Fibroblast of lung (primary cell): ENCODE data around the gene BEND3. TPM values are rescaled to one million over a fixed set of nuclear protein-coding genes. Genes with fewer than 3 reads are reported as not detected.

Experiments
- DNase-seq, 2 donors: peaks; one replicate each; pipeline versions ENCODE4 v3.0.0 to v3.0.0-alpha.2; 2010; ENCODE audit warnings: low read depth in 2 of 2
- H2AFZ ChIP-seq: 2 replicates; pipeline ENCODE4 v1.5.1; 2012; ENCODE audit warnings: low read length, control low read depth, inconsistent platforms
- H3K27ac ChIP-seq: 2 replicates; pipeline ENCODE4 v1.5.1; 2011; ENCODE audit warnings: low read length, control low read depth; ENCODE audit not compliant: insufficient read depth
- H3K27me3 ChIP-seq: 2 replicates; pipeline ENCODE4 v1.5.1; 2011; ENCODE audit warnings: mild to moderate bottlenecking, low read length; ENCODE audit not compliant: control insufficient read depth, insufficient read depth
- H3K36me3 ChIP-seq: 2 replicates; pipeline ENCODE4 v1.5.1; 2011; ENCODE audit warnings: low read length; ENCODE audit not compliant: control insufficient read depth, insufficient read depth
- H3K4me1 ChIP-seq: 2 replicates; pipeline ENCODE4 v1.5.1; 2011; ENCODE audit warnings: low read length; ENCODE audit not compliant: control insufficient read depth, insufficient read depth; ENCODE audit errors: extremely low read depth
- H3K4me2 ChIP-seq: 2 replicates; pipeline ENCODE4 v1.5.1; 2011; ENCODE audit warnings: low read length, control low read depth; ENCODE audit not compliant: insufficient read depth; ENCODE audit errors: extremely low read depth
- H3K4me3 ChIP-seq, 4 experiments: fragments of 200-600 bp in 1 of 4; sonication (generic) in 1 of 4; replicated peaks in 1 of 4; 2 replicates each; pipeline ENCODE4 v1.5.1; 2011 to 2016; ENCODE audit warnings: low read length in 4 of 4, low read depth in 3 of 4, mild to moderate bottlenecking in 3 of 4, control low read depth in 2 of 4, inconsistent platforms in 1 of 4, mixed read lengths in 1 of 4; ENCODE audit not compliant: insufficient read depth in 1 of 4; ENCODE audit errors: control extremely low read depth in 1 of 4
- H3K79me2 ChIP-seq: 2 replicates; pipeline ENCODE4 v1.5.1; 2012; ENCODE audit warnings: mild to moderate bottlenecking, low read length, inconsistent platforms; ENCODE audit not compliant: control insufficient read depth, insufficient read depth
- H3K9ac ChIP-seq: 2 replicates; pipeline ENCODE4 v1.5.1; 2011; ENCODE audit warnings: mild to moderate bottlenecking, low read length, control low read depth; ENCODE audit not compliant: insufficient read depth
- H3K9me3 ChIP-seq: 2 replicates; pipeline ENCODE4 v1.5.1; 2012; ENCODE audit warnings: low read depth, low read length; ENCODE audit not compliant: control insufficient read depth, insufficient read depth
- H4K20me1 ChIP-seq: 2 replicates; pipeline ENCODE4 v1.5.1; 2011; ENCODE audit warnings: low read length; ENCODE audit not compliant: control insufficient read depth, insufficient read depth; ENCODE audit errors: extremely low read depth
- CTCF ChIP-seq, 2 donors: IDR thresholded peaks in 1 of 2; conservative IDR thresholded peaks in 1 of 2; 1 replicate in 1 of 2; 2 replicates in 1 of 2; pipeline ENCODE4 v1.5.1; 2011 to 2012; ENCODE audit warnings: low read length in 2 of 2, control low read depth in 1 of 2, inconsistent platforms in 1 of 2, low read depth in 1 of 2, mild to moderate bottlenecking in 1 of 2
- EZH2 ChIP-seq: IDR thresholded peaks from 2 replicates; pipeline ENCODE4 v1.5.1; 2012; ENCODE audit warnings: low read length, control low read depth, mild to moderate bottlenecking; ENCODE audit errors: missing control alignments
- polyA plus RNA-seq, 2 donors: library from polyadenylated mRNA; depleted of rRNA in 1 of 2; stranded (reverse) in 1 of 2; unstranded in 1 of 2; fragments of >200 nt; gene quantifications; 2 replicates each; pipeline ENCODE4 v1.2.1, GENCODE V29; 2011 to 2012; ENCODE audit warnings: missing spikeins in 1 of 2
- total RNA-seq: library from RNA; depleted of rRNA; stranded (reverse); fragments of >200 nt; gene quantifications from 2 replicates; pipeline ENCODE4 v1.2.1, GENCODE V29; 2014

Gene BEND3
- total and polyA plus RNA-seq, 2 donors (not counting 1 experiment from before 2014, with no cell fraction given) = 0.83 to 1.7 TPM

GRCh38 chr6:107075951-107076381 lies 39.3 kb downstream of the BEND3 start:
- peak; percentile 37 to 46 for DNase-seq
- Histone ChIP-seq H3K4me2 (peak overlapping the region; percentile 23), H3K9ac (no peak overlapping the region), H3K4me1 (no peaks in the 10 kb centered on the region), H3K36me3 (no peaks in the 10 kb centered on the region), H3K79me2 (no peaks in the 10 kb centered on the region), H4K20me1 (no peaks in the 10 kb centered on the region), H3K27me3 (no peaks in the 10 kb centered on the region), H2AFZ (peak overlapping the region; percentile 30), H3K4me3 (peak overlapping the region in 1 of 4 experiments; percentile 20), H3K27ac (no peak overlapping the region), H3K9me3 (no peaks in the 10 kb centered on the region)
- TF ChIP-seq CTCF (conservative IDR thresholded peaks at IDR 0.05 in 1 of 2, IDR thresholded peaks at IDR 0.05 in 1 of 2; ENCODE audit: low read depth in 1 of 2, low read length in 2 of 2) (peak; percentile 17 to 38), EZH2 (no peak)

GRCh38 chr6:107070686-107071085 lies 44.6 kb downstream of the BEND3 start:
- Histone ChIP-seq H3K36me3 (no peaks in the 10 kb centered on the region), H3K4me2 (no peak overlapping the region), H3K79me2 (no peaks in the 10 kb centered on the region), H3K4me3 (no peak overlapping the region), H4K20me1 (no peaks in the 10 kb centered on the region), H3K4me1 (no peaks in the 10 kb centered on the region), H3K9me3 (no peaks in the 10 kb centered on the region), H2AFZ (no peak overlapping the region), H3K9ac (no peak overlapping the region), H3K27ac (no peak overlapping the region), H3K27me3 (no peaks in the 10 kb centered on the region)
- DNase-seq = no peak
- no peak for TF ChIP-seq CTCF (conservative IDR thresholded peaks at IDR 0.05 in 1 of 2, IDR thresholded peaks at IDR 0.05 in 1 of 2; ENCODE audit: low read depth in 1 of 2, low read length in 2 of 2)
- no peak for TF ChIP-seq EZH2

- Histone ChIP-seq H3K9ac (no peak overlapping the region), H3K27me3 (no peaks in the 10 kb centered on the region), H3K4me2 (no peak overlapping the region), H3K79me2 (no peaks in the 10 kb centered on the region), H3K9me3 (no peaks in the 10 kb centered on the region), H3K4me3 (no peak overlapping the region), H4K20me1 (no peaks in the 10 kb centered on the region), H2AFZ (no peak overlapping the region), H3K36me3 (no peaks in the 10 kb centered on the region), H3K4me1 (no peaks in the 10 kb centered on the region), H3K27ac (no peak overlapping the region)
- TF ChIP-seq CTCF (conservative IDR thresholded peaks at IDR 0.05 in 1 of 2, IDR thresholded peaks at IDR 0.05 in 1 of 2; ENCODE audit: low read depth in 1 of 2, low read length in 2 of 2) = no peak
- no peak for TF ChIP-seq EZH2
- no peak for DNase-seq
These were observed 45.4 kb downstream of the BEND3 start for GRCh38 chr6:107069631-107070548.
